HG02571 (cell line): Measurements from ENCODE around the gene ZNF444.
"Not testable (repeated sequence)": the region's sequence is repeated elsewhere in the genome, so short reads cannot be mapped to it uniquely, and the experiment has no call there.

Experiments
- ATAC-seq: cut with Tn5 transposase; IDR thresholded peaks from one replicate; pipeline ENCODE4 v1.9.1; 2021; ENCODE audit warnings: mild to moderate bottlenecking, moderate library complexity; ENCODE audit not compliant: unreplicated experiment

Gene ZNF444

GRCh38 chr19:56144831-56145230, 3.7 kb downstream of the ZNF444 start:
- ATAC-seq, result no peak

- ATAC-seq, result no peak
Measured at GRCh38 chr19:56145698-56146097, 4.6 kb downstream of the ZNF444 start.

GRCh38 chr19:56146904-56147303, 5.8 kb downstream of the ZNF444 start:
- ATAC-seq, result no peak

- no peak for ATAC-seq
Measured at GRCh38 chr19:56147307-56147706, 6.2 kb downstream of the ZNF444 start.

GRCh38 chr19:56148096-56148495, 7.0 kb downstream of the ZNF444 start:
- no peak for ATAC-seq

GRCh38 chr19:56148955-56149655, 8.0 kb downstream of the ZNF444 start:
- ATAC-seq, result not testable (repeated sequence)

- ATAC-seq, result no peak
Measured at GRCh38 chr19:56149656-56150038, 8.6 kb downstream of the ZNF444 start.

- no peak for ATAC-seq
Measured at GRCh38 chr19:56150358-56150757, 9.3 kb downstream of the ZNF444 start.

- no peak for ATAC-seq
Measured at GRCh38 chr19:56152644-56153043, 11.6 kb downstream of the ZNF444 start.

GRCh38 chr19:56153507-56153906, 12.4 kb downstream of the ZNF444 start:
- ATAC-seq, result no peak

GRCh38 chr19:56155124-56155687, 14.1 kb downstream of the ZNF444 start:
- ATAC-seq, result no peak

GRCh38 chr19:56156768-56157167, 15.7 kb downstream of the ZNF444 start:
- no peak for ATAC-seq

- ATAC-seq, result no peak
Measured at GRCh38 chr19:56158170-56158757, 17.2 kb downstream of the ZNF444 start.

GRCh38 chr19:56159009-56159559, 18.0 kb downstream of the ZNF444 start:
- no peak for ATAC-seq

- no peak for ATAC-seq
Measured at GRCh38 chr19:56159622-56160271, 18.7 kb downstream of the ZNF444 start.

- ATAC-seq, result no peak
Measured at GRCh38 chr19:56161534-56161933, 20.4 kb downstream of the ZNF444 start.

GRCh38 chr19:56162258-56162657, 21.2 kb downstream of the ZNF444 start:
- ATAC-seq, result no peak

- no peak for ATAC-seq
Measured at GRCh38 chr19:56163097-56163496, 22.0 kb downstream of the ZNF444 start.

- ATAC-seq, result no peak
Measured at GRCh38 chr19:56167064-56167578, 26.0 kb downstream of the ZNF444 start.

- ATAC-seq, result no peak
Measured at GRCh38 chr19:56170261-56170660, 29.2 kb downstream of the ZNF444 start.

GRCh38 chr19:56174086-56174485, 33.0 kb downstream of the ZNF444 start:
- ATAC-seq, result no peak
